Activated T-cell treated with anti-CD3 and anti-CD28 coated beads for 48 hours (primary cell): ENCODE results near the gene ARHGAP22.

Experiments used
- DNase-seq: peaks from one replicate; pipeline ENCODE4 v3.0.0-alpha.2; 2020; ENCODE audit warnings: low read depth

ARHGAP22 gene

GRCh38 chr10:48607356-48608278 lies 2.7 kb upstream of the ARHGAP22 start:
- DNase-seq = no peak

- DNase-seq = no peak
These were observed 1.9 kb upstream of the ARHGAP22 start for GRCh38 chr10:48606530-48607355.

- DNase-seq = no peak
These were observed 1.1 kb upstream of the ARHGAP22 start for GRCh38 chr10:48605786-48606529.

- no peak for DNase-seq
These were observed 558 bp downstream of the ARHGAP22 start for GRCh38 chr10:48604039-48604990.

- DNase-seq = no peak
These were observed 1.3 kb downstream of the ARHGAP22 start for GRCh38 chr10:48603421-48604038.

GRCh38 chr10:48602401-48603135 lies 2.3 kb downstream of the ARHGAP22 start:
- DNase-seq = no peak

GRCh38 chr10:48601789-48602188 lies 3.1 kb downstream of the ARHGAP22 start:
- DNase-seq = no peak

GRCh38 chr10:48600645-48601505 lies 4.0 kb downstream of the ARHGAP22 start:
- no peak for DNase-seq

- no peak for DNase-seq
These were observed 5.1 kb downstream of the ARHGAP22 start for GRCh38 chr10:48599830-48600134.

GRCh38 chr10:48598936-48599829 lies 5.7 kb downstream of the ARHGAP22 start:
- DNase-seq = no peak

- no peak for DNase-seq
These were observed 6.5 kb downstream of the ARHGAP22 start for GRCh38 chr10:48598243-48598935.

- DNase-seq = no peak
These were observed 9.3 kb downstream of the ARHGAP22 start for GRCh38 chr10:48595539-48595932.

GRCh38 chr10:48594803-48595538 lies 9.9 kb downstream of the ARHGAP22 start:
- no peak for DNase-seq

GRCh38 chr10:48594371-48594770 lies 10.5 kb downstream of the ARHGAP22 start:
- DNase-seq = no peak

- no peak for DNase-seq
These were observed 12.5 kb downstream of the ARHGAP22 start for GRCh38 chr10:48592346-48592745.

GRCh38 chr10:48590945-48591344 lies 13.9 kb downstream of the ARHGAP22 start:
- no peak for DNase-seq

GRCh38 chr10:48589266-48589665 lies 15.6 kb downstream of the ARHGAP22 start:
- no peak for DNase-seq
